SKM-1 treated with dmso at 0.1 percent for 144 hours (cell line): ENCODE results near the gene BMF.
A peak's percentile ranks its signal among the peaks of the same experiment; 100 is the strongest.
"Not testable (repeated sequence)": the region's sequence is repeated elsewhere in the genome, so short reads cannot be mapped to it uniquely, and the experiment has no call there.

Source experiments
- DNase-seq: peaks from one replicate; lab custom pipeline; 2025; ENCODE audit not compliant: unreplicated experiment; lab: John Stamatoyannopoulos, UW

The BMF gene, protein sequence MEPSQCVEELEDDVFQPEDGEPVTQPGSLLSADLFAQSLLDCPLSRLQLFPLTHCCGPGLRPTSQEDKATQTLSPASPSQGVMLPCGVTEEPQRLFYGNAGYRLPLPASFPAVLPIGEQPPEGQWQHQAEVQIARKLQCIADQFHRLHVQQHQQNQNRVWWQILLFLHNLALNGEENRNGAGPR

DNA sequence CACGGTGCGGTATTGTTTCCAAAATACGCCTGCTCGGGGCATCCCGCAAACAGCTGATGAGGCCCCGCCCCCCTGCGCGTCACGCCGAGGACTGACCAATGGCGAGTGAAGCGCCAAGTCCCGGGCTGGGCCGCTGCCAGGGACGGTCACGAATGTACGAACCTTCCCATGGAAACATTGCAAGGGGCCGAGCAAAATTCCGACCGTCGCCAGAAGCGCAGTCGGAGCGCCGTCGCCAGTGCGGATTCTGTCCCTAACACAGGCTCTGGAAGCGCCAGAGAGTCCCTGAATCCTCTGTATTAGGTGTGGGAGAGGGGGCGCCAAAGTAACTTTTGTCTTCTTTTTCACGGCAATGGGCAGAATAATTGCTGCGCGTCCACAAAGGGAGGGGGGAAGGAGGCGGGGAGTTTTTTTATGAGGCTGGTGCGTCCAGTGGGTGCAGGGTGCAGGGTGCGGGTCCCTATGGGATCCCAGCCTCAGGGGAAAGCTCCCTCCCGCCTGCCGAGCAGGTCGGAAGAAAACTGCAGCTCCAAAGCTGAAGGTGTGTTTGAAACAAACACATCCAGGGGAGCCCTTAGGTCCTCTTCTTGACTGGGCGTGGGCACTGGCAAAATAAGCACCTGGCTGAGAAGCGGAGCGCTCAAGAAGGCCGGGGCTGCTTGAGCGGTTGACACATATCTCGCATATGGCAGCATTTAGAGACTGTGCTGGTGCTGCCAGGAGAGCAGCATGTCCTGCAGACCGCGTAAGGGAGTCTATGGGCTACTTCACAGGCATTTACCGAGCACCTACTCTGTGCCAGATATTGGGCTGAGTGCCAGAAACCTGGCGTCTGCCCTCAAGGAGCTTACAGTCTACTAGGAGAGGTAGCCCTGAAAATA is at the start of gene BMF:
Gene BMF (minus strand): TSS at position 25 of the 881 bp plus-strand sequence. CDS start 2,793 bp downstream, outside the sequence.
- DNase-seq: peak; percentile 97

DNA sequence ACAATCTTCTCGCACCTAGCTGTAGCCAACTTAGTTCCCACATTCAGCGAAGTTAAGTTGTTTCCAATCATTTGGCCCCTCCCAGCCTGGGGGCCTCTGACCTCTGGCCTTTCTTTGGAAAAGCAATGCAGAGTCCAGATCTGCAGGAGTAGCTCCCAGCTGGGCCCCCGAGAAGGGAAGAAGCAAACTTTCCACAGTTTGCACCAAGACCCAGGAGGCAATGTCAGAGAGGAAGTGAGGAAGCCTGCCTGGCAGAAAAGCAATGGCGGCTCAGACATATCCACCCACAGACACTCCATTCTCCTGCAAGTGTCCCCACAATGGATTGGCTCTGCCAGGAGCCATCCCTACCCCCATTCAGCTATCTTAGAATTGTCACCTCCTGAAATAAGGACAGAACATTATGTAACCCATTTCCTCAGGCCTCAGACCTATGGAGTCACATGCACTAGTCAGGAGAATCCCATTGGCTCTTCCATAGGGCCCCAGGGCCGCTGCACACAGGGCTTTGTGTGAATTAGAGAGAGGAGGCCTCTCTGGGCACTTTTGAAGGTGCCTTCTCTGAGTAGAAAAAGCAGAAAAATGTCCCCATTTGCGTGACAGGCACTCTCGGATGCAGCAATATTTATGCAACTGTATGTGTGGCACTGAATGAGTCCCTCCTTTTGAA is 49.2 kb upstream of the BMF start:
- DNase-seq: no peak

GRCh38 chr15:40155270-40155910 is 46.7 kb upstream of the BMF start:
- no peak for DNase-seq

- DNase-seq: not testable (repeated sequence)
Measured at GRCh38 chr15:40154821-40155220, 46.1 kb upstream of the BMF start.

GRCh38 chr15:40151991-40152390 is 43.3 kb upstream of the BMF start:
- DNase-seq: no peak

DNA sequence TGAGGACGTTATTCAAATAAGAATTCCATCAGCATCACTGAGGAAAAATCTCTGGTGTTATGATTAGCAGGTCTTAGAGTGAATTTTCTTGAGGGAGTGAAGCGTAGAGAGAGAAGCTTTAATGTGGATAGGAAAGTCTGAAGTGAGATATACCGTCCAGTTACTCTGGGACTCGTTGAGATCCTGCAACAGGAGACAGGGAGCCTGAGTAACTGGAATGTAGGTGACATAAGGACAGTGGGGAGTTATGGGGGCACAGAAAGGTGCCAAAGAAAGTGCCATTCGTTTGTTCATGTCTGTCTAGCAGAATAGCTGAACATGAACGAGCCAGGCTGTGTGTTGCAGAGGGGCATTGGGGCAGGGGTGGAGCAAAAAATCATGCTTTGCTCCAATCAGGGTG is 42.8 kb upstream of the BMF start:
- no peak for DNase-seq

DNA sequence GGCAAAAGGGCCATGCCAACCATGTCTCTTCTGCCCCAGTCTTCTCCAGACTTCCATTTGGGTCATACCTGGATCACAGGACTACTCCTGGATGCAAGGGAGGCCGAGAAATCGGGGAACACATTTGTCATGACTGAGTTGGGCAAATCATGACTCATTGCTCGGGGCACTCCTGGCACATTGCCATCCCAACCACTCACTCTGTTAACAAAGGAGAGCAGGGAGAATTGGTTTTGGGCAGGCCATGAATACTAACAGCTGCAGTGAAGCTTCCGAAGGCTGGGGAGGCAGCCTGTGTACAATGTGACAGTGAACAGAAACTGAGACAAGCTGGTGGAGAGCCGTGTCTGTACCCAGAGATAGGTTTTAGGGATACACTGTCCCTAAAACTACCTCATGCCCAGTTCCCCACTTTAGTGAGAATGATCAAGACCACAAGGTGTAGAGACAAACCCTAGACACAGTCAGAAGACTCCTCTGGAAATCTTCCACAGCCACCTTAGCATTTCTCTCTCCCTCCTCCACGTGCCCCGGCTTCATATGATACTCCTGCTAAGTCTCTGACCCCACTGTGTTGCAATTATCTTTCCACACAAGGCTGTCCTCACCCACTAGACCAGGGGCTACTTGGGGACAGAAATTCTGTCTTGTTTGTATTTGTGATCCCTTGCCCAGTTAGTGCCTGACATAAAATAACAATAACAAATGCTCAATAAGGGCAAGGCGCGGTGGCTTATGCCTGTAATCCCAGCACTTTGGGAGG is 41.7 kb upstream of the BMF start:
- no peak for DNase-seq

DNA sequence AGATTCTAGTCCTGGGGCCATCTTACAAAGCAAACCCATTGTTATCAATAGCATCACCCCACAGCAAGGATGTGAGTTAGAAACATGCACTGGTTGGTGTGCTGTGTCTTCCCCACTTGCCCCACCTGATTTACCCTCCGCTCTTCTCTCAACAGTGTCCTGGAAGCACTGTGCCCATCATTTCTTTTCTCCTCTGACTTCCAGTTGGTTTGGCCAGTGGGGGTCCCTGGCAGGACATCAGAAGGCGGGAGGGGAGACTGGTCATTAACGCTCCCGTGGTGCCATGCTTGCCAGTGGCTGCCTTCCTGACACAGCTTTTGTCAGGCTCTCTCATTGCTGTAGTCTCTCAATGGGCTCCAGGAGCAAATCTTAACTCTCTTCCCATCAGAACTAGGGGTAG is 40.7 kb upstream of the BMF start:
- DNase-seq: no peak

DNA sequence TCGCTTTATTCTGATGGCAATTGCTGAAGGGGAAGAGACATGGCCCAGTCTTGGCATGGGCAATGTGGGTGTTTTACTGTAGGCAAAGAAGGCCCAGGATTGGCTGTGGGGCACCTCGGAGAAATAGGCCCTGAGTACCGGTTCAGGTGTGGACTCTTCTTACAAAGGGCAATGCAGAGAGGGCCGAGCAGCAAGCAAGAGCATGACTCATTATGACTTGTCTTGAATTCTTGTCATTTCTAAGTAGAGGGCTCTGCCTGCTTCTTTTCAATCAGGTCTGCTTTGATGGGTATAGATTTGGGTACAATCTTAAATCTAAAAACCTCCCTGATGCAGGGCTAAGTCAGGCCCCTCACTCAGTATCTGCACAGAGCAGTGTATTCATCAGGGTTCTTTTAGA is 37.4 kb upstream of the BMF start:
- DNase-seq: no peak

DNA sequence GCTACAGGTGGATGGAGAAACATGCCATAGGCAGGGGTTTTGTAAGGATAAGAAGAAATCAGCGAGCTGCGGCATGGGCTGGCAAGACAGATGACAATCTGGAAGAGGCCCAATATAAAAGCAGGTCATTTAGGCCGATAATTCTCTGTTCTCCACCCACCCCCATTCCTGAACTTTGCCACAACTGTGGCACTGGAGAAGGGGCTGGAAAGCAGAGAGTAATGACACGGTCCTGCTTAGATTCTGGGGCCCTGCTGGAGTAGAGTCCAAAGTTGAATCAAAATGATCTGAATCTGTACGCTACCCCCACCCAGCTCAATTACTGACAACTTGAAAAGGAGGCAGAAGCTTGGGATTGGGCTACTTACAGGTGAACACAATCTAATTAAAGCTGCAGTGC is 33.7 kb upstream of the BMF start:
- DNase-seq: no peak

GRCh38 chr15:40138201-40138570 is 29.5 kb upstream of the BMF start:
- DNase-seq: not testable (repeated sequence)

GRCh38 chr15:40137303-40138200 is 28.9 kb upstream of the BMF start:
- DNase-seq: no peak

- no peak for DNase-seq
Measured at GRCh38 chr15:40136470-40137302, 28.0 kb upstream of the BMF start.

- DNase-seq: not testable (repeated sequence)
Measured at GRCh38 chr15:40135846-40136450, 27.3 kb upstream of the BMF start.

- DNase-seq: no peak
Measured at GRCh38 chr15:40134885-40135284, 26.2 kb upstream of the BMF start.

- DNase-seq: no peak
Measured at GRCh38 chr15:40133544-40133943, 24.9 kb upstream of the BMF start.

- DNase-seq: peak; percentile 34
Measured at GRCh38 chr15:40130799-40131502, 22.3 kb upstream of the BMF start.

- no peak for DNase-seq
Measured at GRCh38 chr15:40130118-40130517, 21.4 kb upstream of the BMF start.
